Nephron (organoid): Measurements from ENCODE around the gene ASF1A.
A peak's percentile ranks its signal among the peaks of the same experiment; 100 is the strongest.

Experiments
- H3K27ac Mint-ChIP-seq, 3 experiments: 2 replicates each; pipeline ENCODE4 v1.8.0; 2020; ENCODE audit warnings: mixed read lengths in 3 of 3, mild to moderate bottlenecking in 2 of 3, moderate library complexity in 1 of 3
- H3K27me3 Mint-ChIP-seq: 2 replicates; pipeline ENCODE4 v1.8.0; 2021; ENCODE audit warnings: low read depth, mild to moderate bottlenecking, moderate library complexity, mixed read lengths
- H3K36me3 Mint-ChIP-seq: 2 replicates; pipeline ENCODE4 v1.8.0; 2020; ENCODE audit warnings: low read depth, mixed read lengths
- H3K4me1 Mint-ChIP-seq: 2 replicates; pipeline ENCODE4 v1.8.0; 2020; ENCODE audit warnings: mixed read lengths
- H3K4me3 Mint-ChIP-seq, 3 experiments: 2 replicates each; pipeline ENCODE4 v1.8.0; 2020; ENCODE audit warnings: mild to moderate bottlenecking in 3 of 3, mixed read lengths in 3 of 3, moderate library complexity in 2 of 3
- H3K9me3 Mint-ChIP-seq: 2 replicates; pipeline ENCODE4 v1.8.0; 2020; ENCODE audit warnings: mixed read lengths
- TF ChIP-seq, protein P1 (sequence below), 3 experiments: fragments of 200-600 bp; sonication (generic); IDR thresholded peaks; one replicate each; pipeline ENCODE4 v1.5.0; 2021; ENCODE audit warnings: antibody characterized with exemption in 3 of 3; ENCODE audit not compliant: unreplicated experiment in 3 of 3

The ASF1A gene

GRCh38 chr6:118893807-118894424, at the start of gene ASF1A:
ASF1A (plus strand) TSS chr6:118894152; CDS start chr6:118894414, 262 bp downstream.
- Mint-ChIP-seq H3K27me3 (no peaks in the 10 kb centered on the region), H3K4me3 (peak within 1 kb of the TSS; percentile 95 to 98 (median 96)), H3K36me3 (peaks cover 10% of the 10 kb centered on the region), H3K27ac (peak within 1 kb of the TSS; percentile 99 to 100 (median 100)), H3K4me1 (peaks cover 42% of the 10 kb centered on the region), H3K9me3 (no peaks in the 10 kb centered on the region)
- TF ChIP-seq, protein P1, sequence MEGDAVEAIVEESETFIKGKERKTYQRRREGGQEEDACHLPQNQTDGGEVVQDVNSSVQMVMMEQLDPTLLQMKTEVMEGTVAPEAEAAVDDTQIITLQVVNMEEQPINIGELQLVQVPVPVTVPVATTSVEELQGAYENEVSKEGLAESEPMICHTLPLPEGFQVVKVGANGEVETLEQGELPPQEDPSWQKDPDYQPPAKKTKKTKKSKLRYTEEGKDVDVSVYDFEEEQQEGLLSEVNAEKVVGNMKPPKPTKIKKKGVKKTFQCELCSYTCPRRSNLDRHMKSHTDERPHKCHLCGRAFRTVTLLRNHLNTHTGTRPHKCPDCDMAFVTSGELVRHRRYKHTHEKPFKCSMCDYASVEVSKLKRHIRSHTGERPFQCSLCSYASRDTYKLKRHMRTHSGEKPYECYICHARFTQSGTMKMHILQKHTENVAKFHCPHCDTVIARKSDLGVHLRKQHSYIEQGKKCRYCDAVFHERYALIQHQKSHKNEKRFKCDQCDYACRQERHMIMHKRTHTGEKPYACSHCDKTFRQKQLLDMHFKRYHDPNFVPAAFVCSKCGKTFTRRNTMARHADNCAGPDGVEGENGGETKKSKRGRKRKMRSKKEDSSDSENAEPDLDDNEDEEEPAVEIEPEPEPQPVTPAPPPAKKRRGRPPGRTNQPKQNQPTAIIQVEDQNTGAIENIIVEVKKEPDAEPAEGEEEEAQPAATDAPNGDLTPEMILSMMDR (IDR thresholded peaks at IDR 0.05; ENCODE audit: unreplicated experiment in 3 of 3) = peak; percentile 33 to 56 (median 39)

GRCh38 chr6:118844915-118845314, 49.0 kb upstream of the ASF1A start:
- Mint-ChIP-seq H3K4me1 (no peaks in the 10 kb centered on the region), H3K4me3 (no peak overlapping the region), H3K27ac (no peak overlapping the region), H3K9me3 (peaks cover 5% of the 10 kb centered on the region), H3K36me3 (peaks cover 20% of the 10 kb centered on the region), H3K27me3 (no peaks in the 10 kb centered on the region)
- TF ChIP-seq, protein P1 (IDR thresholded peaks at IDR 0.05; ENCODE audit: unreplicated experiment in 3 of 3) = no peak

- peaks cover 3% of the 10 kb centered on the region for H3K36me3 Mint-ChIP-seq
- H3K4me3 Mint-ChIP-seq = no peak overlapping the region
- H3K9me3 Mint-ChIP-seq = peaks cover 3% of the 10 kb centered on the region
- no peak overlapping the region for H3K27ac Mint-ChIP-seq
- H3K4me1 Mint-ChIP-seq = no peaks in the 10 kb centered on the region
- H3K27me3 Mint-ChIP-seq = no peaks in the 10 kb centered on the region
- TF ChIP-seq, protein P1 (IDR thresholded peaks at IDR 0.05; ENCODE audit: unreplicated experiment in 3 of 3) = no peak
Measured at GRCh38 chr6:118853408-118853807, 40.5 kb upstream of the ASF1A start.

DNA sequence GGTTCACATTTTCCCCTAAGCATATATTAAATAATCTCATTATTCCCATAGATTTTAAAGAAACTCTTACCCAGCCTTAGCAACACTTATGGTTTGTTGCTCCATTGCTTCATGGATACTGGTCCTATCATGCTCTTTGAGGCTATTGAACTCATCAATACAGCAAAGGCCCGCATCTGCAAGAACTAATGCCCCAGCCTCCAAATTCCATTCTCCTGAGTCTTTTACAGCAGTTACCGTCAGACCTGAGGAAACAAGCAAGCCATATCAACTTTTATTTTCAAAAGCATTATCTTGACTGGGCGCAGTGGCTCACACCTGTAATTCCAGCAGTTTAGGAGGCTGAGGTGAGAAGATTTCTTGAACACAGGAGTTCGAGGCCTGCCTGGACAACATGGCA, 37.7 kb upstream of the ASF1A start:
- no peak overlapping the region for H3K4me3 Mint-ChIP-seq
- no peaks in the 10 kb centered on the region for H3K4me1 Mint-ChIP-seq
- no peaks in the 10 kb centered on the region for H3K27me3 Mint-ChIP-seq
- peaks cover 12% of the 10 kb centered on the region for H3K36me3 Mint-ChIP-seq
- TF ChIP-seq, protein P1 (IDR thresholded peaks at IDR 0.05; ENCODE audit: unreplicated experiment in 3 of 3) = no peak
- H3K27ac Mint-ChIP-seq = no peak overlapping the region
- peaks cover 10% of the 10 kb centered on the region for H3K9me3 Mint-ChIP-seq

- H3K27me3 Mint-ChIP-seq = no peaks in the 10 kb centered on the region
- H3K4me3 Mint-ChIP-seq = no peak overlapping the region
- peaks cover 22% of the 10 kb centered on the region for H3K36me3 Mint-ChIP-seq
- TF ChIP-seq, protein P1 (IDR thresholded peaks at IDR 0.05; ENCODE audit: unreplicated experiment in 3 of 3) = no peak
- H3K27ac Mint-ChIP-seq = no peak overlapping the region
- peaks cover 18% of the 10 kb centered on the region for H3K9me3 Mint-ChIP-seq
- H3K4me1 Mint-ChIP-seq = no peaks in the 10 kb centered on the region
Measured at GRCh38 chr6:118859517-118860064, 34.4 kb upstream of the ASF1A start.

- H3K4me3 Mint-ChIP-seq = no peak overlapping the region
- no peaks in the 10 kb centered on the region for H3K27me3 Mint-ChIP-seq
- no peak overlapping the region for H3K27ac Mint-ChIP-seq
- TF ChIP-seq, protein P1 (IDR thresholded peaks at IDR 0.05; ENCODE audit: unreplicated experiment in 3 of 3) = no peak
- peaks cover 22% of the 10 kb centered on the region for H3K36me3 Mint-ChIP-seq
- H3K4me1 Mint-ChIP-seq = no peaks in the 10 kb centered on the region
- H3K9me3 Mint-ChIP-seq = peaks cover 18% of the 10 kb centered on the region
Measured at GRCh38 chr6:118860363-118860762, 33.6 kb upstream of the ASF1A start.
